ENCODE results near the gene SNX27.

- TF ChIP-seq NRF1 (conservative IDR thresholded peaks at IDR 0.05; ENCODE audit: low read depth, low read length) (no peak), EP300 (IDR thresholded peaks at IDR 0.05; ENCODE audit: borderline replicate concordance in 1 of 2, control insufficient read depth in 1 of 2, low read depth in 2 of 2, low read length in 2 of 2) (no peak), BCLAF1 (IDR thresholded peaks at IDR 0.05) (no peak), SMC3 (IDR thresholded peaks at IDR 0.05; ENCODE audit: borderline replicate concordance, low read length) (no peak), ZNF207 (IDR thresholded peaks at IDR 0.05; ENCODE audit: borderline replicate concordance) (no peak), POLR2A (IDR thresholded peaks at IDR 0.05; ENCODE audit: low read depth, low read length) (no peak), ZBTB33 (IDR thresholded peaks at IDR 0.05) (no peak), SIN3A (IDR thresholded peaks at IDR 0.05; ENCODE audit: low read depth, low read length) (no peak), MLLT1 (IDR thresholded peaks at IDR 0.05) (no peak), CHD1 (IDR thresholded peaks at IDR 0.05; ENCODE audit: low read depth, low read length) (no peak), CTCF (IDR thresholded peaks at IDR 0.05 in 2 of 3, conservative IDR thresholded peaks at IDR 0.05 in 1 of 3; ENCODE audit: control insufficient read depth in 2 of 3, extremely low read depth in 1 of 3, insufficient read depth in 1 of 3, low read depth in 3 of 3, low read length in 3 of 3) (no peak), FOXM1 (IDR thresholded peaks at IDR 0.05; ENCODE audit: low read depth, low read length) (no peak)
These were observed 30.4 kb upstream of the SNX27 start for GRCh38 chr1:151581451-151581850.
